Frontal cortex (tissue), 4 donors: ENCODE results near the gene SUPT7L. TPM values are rescaled to one million over a fixed set of nuclear protein-coding genes. Genes with fewer than 3 reads are reported as not detected.
A peak's percentile ranks its signal among the peaks of the same experiment; 100 is the strongest.
"Not testable (repeated sequence)": the region's sequence is repeated elsewhere in the genome, so short reads cannot be mapped to it uniquely, and the experiment has no call there.

Experiments
- DNase-seq, 2 donors: peaks; one replicate each; pipeline ENCODE4 v3.0.0; 2012; ENCODE audit warnings: low spot score in 2 of 2
- FAIRE-seq: peaks from 2 replicates; lab custom pipeline; 2012; peaks lifted over from hg19 to GRCh38; lab: Jason Lieb, UNC
- total RNA-seq: library from RNA; depleted of rRNA; stranded (reverse); fragments of >200 nt; gene quantifications from one replicate; pipeline ENCODE4 v1.2.3, GENCODE V29; 2014
- donor health status: control.
- donor health status: control.
- donor health status: control.

The SUPT7L gene
- total RNA-seq, 1 donor from 2014 or later, result 24.5 TPM

DNA sequence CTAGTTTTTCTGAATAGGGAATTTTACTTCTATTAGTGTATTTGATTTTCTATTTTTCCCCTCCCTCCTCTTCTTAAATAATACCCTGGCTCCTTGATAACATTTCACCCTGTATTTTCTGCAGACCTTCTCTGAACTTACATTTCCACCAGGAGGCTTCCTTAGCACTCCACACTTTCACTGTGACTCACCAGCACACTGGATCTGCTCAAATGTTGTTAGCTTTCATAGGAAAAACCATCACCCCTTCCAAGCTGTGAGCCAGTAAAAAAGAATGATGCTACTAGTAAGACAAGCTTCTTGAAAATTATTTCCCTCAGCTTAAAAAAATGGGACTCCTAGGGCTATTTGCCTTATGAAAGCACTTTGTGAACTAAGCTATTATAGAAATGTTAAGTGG lies 16.1 kb downstream of the SUPT7L start:
- FAIRE-seq (no peak), DNase-seq (no peak)

- FAIRE-seq, result no peak
- no peak for DNase-seq
Measured at GRCh38 chr2:27645197-27645596, 18.2 kb downstream of the SUPT7L start.

GRCh38 chr2:27640722-27641245 lies 22.6 kb downstream of the SUPT7L start:
- DNase-seq (no peak), FAIRE-seq (no peak)

- DNase-seq, result no peak
Measured at GRCh38 chr2:27638709-27639108, 24.7 kb downstream of the SUPT7L start.

GRCh38 chr2:27638037-27638637 lies 25.3 kb downstream of the SUPT7L start:
- no peak for FAIRE-seq
- no peak for DNase-seq

More at GRCh38 chr2:27638709-27639108, 24.7 kb downstream of the SUPT7L start:
- no peak for FAIRE-seq

- FAIRE-seq (no peak), DNase-seq (no peak)
Measured at GRCh38 chr2:27636766-27637165, 26.6 kb downstream of the SUPT7L start.

DNA sequence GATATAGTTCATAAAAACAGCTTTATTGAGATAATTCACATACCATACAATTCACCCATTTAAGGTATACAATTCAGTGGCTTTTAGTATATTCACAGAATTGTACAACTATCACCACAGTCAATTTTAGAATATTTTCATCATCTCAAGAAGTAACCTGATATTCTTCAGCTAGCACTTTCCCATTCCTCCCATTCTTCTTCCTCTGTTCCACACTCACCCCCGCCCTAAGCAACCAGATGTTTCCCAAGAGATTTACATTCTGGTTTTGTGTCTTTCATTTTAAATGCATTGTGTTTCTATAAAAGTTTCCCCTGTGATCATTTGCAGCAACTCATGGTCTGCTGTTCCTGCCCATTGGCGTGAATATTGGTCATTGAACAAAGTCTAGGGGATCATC lies 29.1 kb downstream of the SUPT7L start:
- DNase-seq (no peak), FAIRE-seq (no peak)

DNA sequence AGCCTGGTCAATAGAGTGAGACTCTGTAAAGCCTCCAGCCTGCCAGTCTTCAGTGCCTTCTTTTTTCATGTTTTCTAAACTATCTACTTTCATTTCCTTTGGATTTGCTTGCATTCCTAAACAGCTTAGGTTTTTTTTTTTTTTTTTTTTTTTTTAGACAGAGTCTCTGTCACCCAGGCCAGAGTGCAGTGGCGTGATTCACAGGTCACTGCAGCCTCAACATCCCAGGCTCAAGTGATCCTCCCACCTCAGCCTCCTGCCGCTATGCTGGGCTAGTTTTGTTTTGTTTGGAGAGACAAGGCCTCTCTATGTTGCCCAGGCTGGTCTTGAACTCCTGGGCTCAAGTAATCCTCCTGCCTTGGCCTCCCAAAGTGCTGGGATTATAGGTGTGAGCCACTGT lies 33.2 kb downstream of the SUPT7L start:
- FAIRE-seq, DNase-seq: not testable (repeated sequence)

- FAIRE-seq, result no peak
- peak; percentile 53 to 82 for DNase-seq
Measured at GRCh38 chr2:27628767-27629709, 34.4 kb downstream of the SUPT7L start, which contains the start of the genes CCDC121 and GPN1. Gene CCDC121 (minus strand): TSS chr2:27629012. CDS start chr2:27627799, 1,213 bp downstream. Gene GPN1 (plus strand): TSS chr2:27629050. CDS start chr2:27629059, 9 bp downstream.

DNA sequence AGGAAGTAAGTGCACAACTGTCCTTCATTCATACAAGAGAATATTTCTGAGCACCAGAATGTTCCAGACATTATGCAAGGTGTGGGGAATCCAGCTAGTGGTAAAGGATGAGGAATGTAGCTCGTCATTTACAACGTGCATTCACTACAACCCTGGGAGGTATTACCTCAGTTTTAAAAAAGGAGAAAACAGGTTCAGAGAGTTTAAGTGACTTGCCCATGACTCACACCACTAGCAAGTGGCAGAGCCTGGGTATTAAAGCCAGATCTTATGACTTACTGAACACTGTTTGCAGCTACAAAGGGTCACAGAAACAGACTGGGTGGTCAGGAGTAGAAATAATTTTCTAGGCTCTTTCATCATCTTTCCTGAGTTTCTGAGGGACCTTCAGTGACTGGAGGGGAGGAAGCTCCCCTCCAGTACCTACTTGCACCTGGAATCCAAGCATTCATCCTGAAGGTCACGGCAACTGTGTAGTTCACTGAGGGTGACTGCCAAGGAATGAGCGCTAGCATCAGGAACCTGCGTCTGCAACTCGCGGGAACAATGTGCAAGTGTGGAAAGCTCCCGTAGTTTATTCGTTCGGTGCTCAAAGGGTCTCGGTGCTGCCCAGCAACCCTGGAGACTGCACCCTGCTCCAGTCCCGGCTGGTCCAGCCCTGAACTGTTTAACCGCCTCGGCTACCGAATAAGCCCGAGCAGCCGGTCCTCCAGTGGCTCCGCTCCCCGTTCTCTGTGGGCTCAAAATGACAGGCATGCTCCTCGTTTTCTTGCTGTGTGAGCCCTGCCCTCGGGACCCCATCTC lies 35.2 kb downstream of the SUPT7L start:
- no peak for FAIRE-seq
- no peak for DNase-seq

GRCh38 chr2:27626921-27627320 lies 36.5 kb downstream of the SUPT7L start:
- FAIRE-seq, result not testable (repeated sequence)

GRCh38 chr2:27626323-27626722 lies 37.1 kb downstream of the SUPT7L start:
- FAIRE-seq, DNase-seq: not testable (repeated sequence)

More at GRCh38 chr2:27626921-27627320, 36.5 kb downstream of the SUPT7L start:
- not testable (repeated sequence) for DNase-seq

- FAIRE-seq (no peak), DNase-seq (no peak)
Measured at GRCh38 chr2:27624943-27625342, 38.5 kb downstream of the SUPT7L start.

DNA sequence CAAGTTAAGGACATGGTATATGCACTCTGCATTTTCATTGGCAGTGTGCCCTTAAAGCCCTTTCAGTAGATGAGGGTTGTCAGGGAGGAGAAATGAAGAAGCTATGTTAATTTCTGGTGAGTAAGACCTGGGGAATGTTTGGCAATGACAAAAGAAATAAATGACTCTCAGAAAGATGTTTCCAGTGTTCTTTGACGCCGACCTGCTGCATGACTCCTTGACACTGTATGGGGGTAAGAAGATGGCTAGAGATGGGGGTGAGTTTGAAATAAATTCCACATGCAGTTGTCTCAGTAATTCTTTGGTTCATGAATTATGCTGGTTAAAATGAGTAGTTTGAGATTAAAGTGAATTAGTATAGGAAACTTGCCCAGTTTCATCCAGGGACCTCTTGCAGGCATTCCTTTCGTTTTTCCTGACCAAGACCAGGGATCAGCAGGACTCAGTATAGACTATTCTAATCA lies 40.5 kb downstream of the SUPT7L start:
- no peak for DNase-seq
- FAIRE-seq, result no peak

- no peak for DNase-seq
Measured at GRCh38 chr2:27621524-27621923, 41.9 kb downstream of the SUPT7L start.

GRCh38 chr2:27615316-27615715 lies 48.1 kb downstream of the SUPT7L start:
- no peak for DNase-seq
- no peak for FAIRE-seq

More at GRCh38 chr2:27621524-27621923, 41.9 kb downstream of the SUPT7L start:
- FAIRE-seq, result no peak

DNA sequence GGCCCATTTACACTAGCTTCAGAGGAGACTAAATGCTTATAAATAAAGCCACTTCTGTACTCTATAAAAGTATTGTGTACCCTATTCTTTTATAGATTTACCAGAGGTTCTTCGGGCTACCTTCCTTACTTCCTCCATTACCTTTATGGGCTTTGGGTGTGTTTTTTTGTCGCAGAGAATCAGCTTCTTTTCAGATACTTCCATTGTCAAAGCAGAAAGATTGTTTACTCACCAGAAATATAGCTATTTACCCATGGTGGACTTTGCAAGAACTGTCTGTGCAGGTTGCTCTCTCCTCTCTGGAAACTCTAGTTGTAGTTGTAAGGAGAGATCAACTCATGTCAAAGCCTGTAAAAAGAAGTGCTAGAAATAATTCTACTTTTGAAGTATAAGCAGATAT lies 49.4 kb downstream of the SUPT7L start:
- FAIRE-seq (no peak), DNase-seq (no peak)

GRCh38 chr2:27606611-27607010 lies 56.8 kb downstream of the SUPT7L start:
- no peak for FAIRE-seq
- no peak for DNase-seq
